Caco-2 (cell line): ENCODE results near the gene EHF. TPM values are rescaled to one million over a fixed set of nuclear protein-coding genes. Genes with fewer than 3 reads are reported as not detected.

Experiments
- BruUV-seq: library from RNA; stranded (reverse); fragments of 400-500 nt; replicated peaks from 2 replicates; lab custom pipeline; 2021; lab: Mats Ljungman, UMichigan
- CTCF ChIA-PET: fragments of 300-600 bp; sonication (Branson Sonifier 250); formaldehyde crosslinking; loops from one replicate; lab custom pipeline; 2022; ENCODE audit warnings: antibody characterized with exemption; lab: Charles Lee
- POLR2A ChIA-PET: fragments of 300-600 bp; sonication (Branson Sonifier 250); formaldehyde crosslinking; loops from one replicate; lab custom pipeline; 2022; ENCODE audit warnings: antibody characterized with exemption; lab: Charles Lee
- DNase-seq, 2 experiments: peaks; one replicate each; pipeline versions ENCODE4 v3.0.0 to v3.0.0-alpha.2; 2020 to 2022
- H3K27me3 ChIP-seq: replicated peaks from 2 replicates; pipeline ENCODE4 v1.6.0; 2011; ENCODE audit warnings: low read length; ENCODE audit not compliant: control insufficient read depth, insufficient read depth
- H3K36me3 ChIP-seq: 2 replicates; pipeline ENCODE4 v1.5.1; 2011; ENCODE audit warnings: low read length; ENCODE audit not compliant: control insufficient read depth, insufficient read depth
- H3K4me1 ChIP-seq: fragments of 250-450 bp; sonication (Bioruptor Pico); 2 replicates; pipeline ENCODE4 v1.5.1; 2020; ENCODE audit warnings: mild to moderate bottlenecking
- H3K4me3 ChIP-seq: 2 replicates; pipeline ENCODE4 v1.5.1; 2011; ENCODE audit warnings: low read depth, mild to moderate bottlenecking, control low read depth, low read length
- H3K9me3 ChIP-seq: fragments of 250-450 bp; sonication (Bioruptor Pico); 2 replicates; pipeline ENCODE4 v1.5.1; 2020; ENCODE audit warnings: mild to moderate bottlenecking, moderate library complexity
- H3K27ac Mint-ChIP-seq: one replicate; pipeline ENCODE4 v1.8.0; 2022; ENCODE audit warnings: mixed read lengths; ENCODE audit not compliant: unreplicated experiment
- H3K27me3 Mint-ChIP-seq: one replicate; pipeline ENCODE4 v1.8.0; 2022; ENCODE audit warnings: mixed read lengths; ENCODE audit not compliant: insufficient read depth, unreplicated experiment
- H3K36me3 Mint-ChIP-seq: one replicate; pipeline ENCODE4 v1.8.0; 2022; ENCODE audit warnings: mild to moderate bottlenecking, mixed read lengths; ENCODE audit not compliant: insufficient read depth, unreplicated experiment
- H3K4me1 Mint-ChIP-seq: one replicate; pipeline ENCODE4 v1.8.0; 2022; ENCODE audit warnings: low read depth, mixed read lengths; ENCODE audit not compliant: unreplicated experiment
- H3K4me3 Mint-ChIP-seq: one replicate; pipeline ENCODE4 v1.8.0; 2022; ENCODE audit warnings: mild to moderate bottlenecking, moderate library complexity, mixed read lengths; ENCODE audit not compliant: unreplicated experiment
- H3K9me3 Mint-ChIP-seq: one replicate; pipeline ENCODE4 v1.8.0; 2022; ENCODE audit warnings: mixed read lengths; ENCODE audit not compliant: unreplicated experiment
- intact Hi-C: fragments of 100-400 bp; cut with micrococcal nuclease; formaldehyde crosslinking; loops from one replicate; pipeline ENCODE4 v1.10.0; 2022; ENCODE audit not compliant: unreplicated experiment
- total RNA-seq: library from RNA; stranded (reverse); gene quantifications from 2 replicates; pipeline ENCODE4 v1.2.3, GENCODE V29; 2022
- TF ChIP-seq, protein P1 (sequence below), 2 experiments: fragments of 200-600 bp in 1 of 2; IDR thresholded peaks; 1 replicate in 1 of 2; 2 replicates in 1 of 2; pipeline versions ENCODE4 v1.5.1 to v1.8.0; 2011 to 2022; ENCODE audit warnings: antibody characterized with exemption in 1 of 2, control low read depth in 1 of 2, inconsistent platforms in 1 of 2, low read depth in 1 of 2, low read length in 1 of 2, mild to moderate bottlenecking in 1 of 2, moderate library complexity in 1 of 2; ENCODE audit not compliant: insufficient read depth in 1 of 2, severe bottlenecking in 1 of 2, unreplicated experiment in 1 of 2

Gene EHF
- total RNA-seq, 1 experiment from 2014 or later, result 0.11 TPM

DNA sequence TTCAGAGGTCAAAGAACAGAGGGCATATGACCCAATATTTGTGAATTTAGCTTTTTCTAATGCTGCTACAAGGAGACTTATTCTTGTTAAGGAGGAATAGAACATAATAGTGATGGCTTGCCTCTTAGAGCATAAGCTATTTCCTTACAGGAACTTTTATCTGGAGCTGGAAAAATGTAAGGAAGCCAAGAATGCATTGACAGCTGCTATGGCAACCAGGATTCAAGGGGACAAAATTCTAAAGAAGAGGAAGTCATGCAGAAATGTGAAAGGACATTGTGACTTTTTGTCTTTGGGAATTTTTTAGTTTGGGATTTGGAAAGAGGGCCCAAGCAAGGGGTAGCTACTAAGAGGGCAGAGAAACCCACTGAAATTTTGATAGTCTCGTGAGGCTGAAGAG lies 51.1 kb downstream of the EHF start:
- Mint-ChIP-seq H3K4me1 (peaks cover 21% of the 10 kb centered on the region), H3K9me3 (peaks cover 10% of the 10 kb centered on the region), H3K36me3 (peaks cover 6% of the 10 kb centered on the region), H3K4me3 (no peak overlapping the region), H3K27ac (no peak overlapping the region), H3K27me3 (no peaks in the 10 kb centered on the region)
- BruUV-seq, result no TSS peak
- ChIA-PET POLR2A (no interaction called here), CTCF (no interaction called here)
- Histone ChIP-seq H3K36me3 (no peaks in the 10 kb centered on the region), H3K4me1 (peaks cover 25% of the 10 kb centered on the region), H3K4me3 (no peak overlapping the region), H3K27me3 (no peaks in the 10 kb centered on the region), H3K9me3 (no peaks in the 10 kb centered on the region)
- intact Hi-C loops, result no loop called here
- no peak for DNase-seq
- TF ChIP-seq, protein P1, sequence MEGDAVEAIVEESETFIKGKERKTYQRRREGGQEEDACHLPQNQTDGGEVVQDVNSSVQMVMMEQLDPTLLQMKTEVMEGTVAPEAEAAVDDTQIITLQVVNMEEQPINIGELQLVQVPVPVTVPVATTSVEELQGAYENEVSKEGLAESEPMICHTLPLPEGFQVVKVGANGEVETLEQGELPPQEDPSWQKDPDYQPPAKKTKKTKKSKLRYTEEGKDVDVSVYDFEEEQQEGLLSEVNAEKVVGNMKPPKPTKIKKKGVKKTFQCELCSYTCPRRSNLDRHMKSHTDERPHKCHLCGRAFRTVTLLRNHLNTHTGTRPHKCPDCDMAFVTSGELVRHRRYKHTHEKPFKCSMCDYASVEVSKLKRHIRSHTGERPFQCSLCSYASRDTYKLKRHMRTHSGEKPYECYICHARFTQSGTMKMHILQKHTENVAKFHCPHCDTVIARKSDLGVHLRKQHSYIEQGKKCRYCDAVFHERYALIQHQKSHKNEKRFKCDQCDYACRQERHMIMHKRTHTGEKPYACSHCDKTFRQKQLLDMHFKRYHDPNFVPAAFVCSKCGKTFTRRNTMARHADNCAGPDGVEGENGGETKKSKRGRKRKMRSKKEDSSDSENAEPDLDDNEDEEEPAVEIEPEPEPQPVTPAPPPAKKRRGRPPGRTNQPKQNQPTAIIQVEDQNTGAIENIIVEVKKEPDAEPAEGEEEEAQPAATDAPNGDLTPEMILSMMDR (IDR thresholded peaks at IDR 0.05; ENCODE audit: insufficient read depth in 1 of 2, low read depth in 1 of 2, low read length in 1 of 2, severe bottlenecking in 1 of 2, unreplicated experiment in 1 of 2), result no peak

DNA sequence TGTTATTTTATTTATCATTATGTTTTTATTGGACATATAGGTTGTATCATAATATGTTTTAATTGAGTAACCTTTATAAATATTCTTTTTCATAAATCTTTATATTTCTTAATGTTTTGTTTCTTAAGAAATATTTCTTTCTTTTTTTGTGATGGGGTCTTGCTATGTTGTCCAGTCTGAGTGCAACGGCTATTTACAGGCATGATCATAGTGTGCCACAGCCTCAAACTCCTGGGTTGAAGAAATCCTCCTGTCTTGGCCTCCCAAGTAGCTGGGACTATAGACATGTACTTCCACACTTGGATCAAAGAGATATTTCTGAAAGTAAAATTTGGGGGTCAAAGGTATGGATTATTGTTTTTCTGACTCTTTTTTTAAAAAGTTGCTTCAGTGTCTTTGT lies 53.1 kb downstream of the EHF start:
- no peak for DNase-seq
- no TSS peak for BruUV-seq
- Mint-ChIP-seq H3K27ac (no peak overlapping the region), H3K9me3 (no peaks in the 10 kb centered on the region), H3K36me3 (peaks cover 6% of the 10 kb centered on the region), H3K4me1 (peaks cover 7% of the 10 kb centered on the region), H3K4me3 (no peak overlapping the region), H3K27me3 (no peaks in the 10 kb centered on the region)
- H3K9me3 ChIP-seq, result no peaks in the 10 kb centered on the region
- CTCF ChIA-PET, result no interaction called here
- POLR2A ChIA-PET, result no interaction called here
- no peaks in the 10 kb centered on the region for H3K27me3 ChIP-seq
- no peak overlapping the region for H3K4me3 ChIP-seq
- peaks cover 10% of the 10 kb centered on the region for H3K4me1 ChIP-seq
- TF ChIP-seq, protein P1 (IDR thresholded peaks at IDR 0.05; ENCODE audit: insufficient read depth in 1 of 2, low read depth in 1 of 2, low read length in 1 of 2, severe bottlenecking in 1 of 2, unreplicated experiment in 1 of 2), result no peak
- intact Hi-C loops, result no loop called here
- no peaks in the 10 kb centered on the region for H3K36me3 ChIP-seq

DNA sequence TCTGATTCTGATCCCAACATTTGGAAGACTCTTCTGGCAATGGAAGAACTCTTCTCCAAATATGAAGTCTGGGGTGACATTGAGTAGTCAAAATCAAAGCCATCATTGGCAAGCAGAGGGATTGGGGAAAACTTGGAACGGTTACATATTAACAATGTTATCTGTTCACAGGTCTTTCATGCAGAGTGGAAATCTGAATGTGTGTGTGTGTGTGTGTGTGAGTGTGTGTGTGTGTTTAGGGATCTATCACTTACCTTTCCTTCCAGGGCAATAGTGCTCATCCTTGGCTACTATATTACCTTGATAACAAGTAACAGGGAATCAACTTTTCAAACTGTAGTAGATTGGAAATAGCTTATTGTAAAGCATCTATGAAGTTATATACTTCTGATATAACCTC lies 55.3 kb downstream of the EHF start:
- H3K9me3 ChIP-seq, result no peaks in the 10 kb centered on the region
- no peak overlapping the region for H3K4me3 Mint-ChIP-seq
- no peaks in the 10 kb centered on the region for H3K9me3 Mint-ChIP-seq
- no peaks in the 10 kb centered on the region for H3K27me3 Mint-ChIP-seq
- ChIA-PET POLR2A (no interaction called here), CTCF (no interaction called here)
- H3K4me1 Mint-ChIP-seq, result peaks cover 10% of the 10 kb centered on the region
- TF ChIP-seq, protein P1 (IDR thresholded peaks at IDR 0.05; ENCODE audit: insufficient read depth in 1 of 2, low read depth in 1 of 2, low read length in 1 of 2, severe bottlenecking in 1 of 2, unreplicated experiment in 1 of 2), result no peak
- peaks cover 6% of the 10 kb centered on the region for H3K36me3 Mint-ChIP-seq
- no TSS peak for BruUV-seq
- intact Hi-C loops, result no loop called here
- peaks cover 10% of the 10 kb centered on the region for H3K4me1 ChIP-seq
- H3K36me3 ChIP-seq, result no peaks in the 10 kb centered on the region
- no peak overlapping the region for H3K4me3 ChIP-seq
- H3K27me3 ChIP-seq, result no peaks in the 10 kb centered on the region
- no peak overlapping the region for H3K27ac Mint-ChIP-seq
- DNase-seq, result no peak
